ENCODE results near the gene ALDH4A1.

DNA sequence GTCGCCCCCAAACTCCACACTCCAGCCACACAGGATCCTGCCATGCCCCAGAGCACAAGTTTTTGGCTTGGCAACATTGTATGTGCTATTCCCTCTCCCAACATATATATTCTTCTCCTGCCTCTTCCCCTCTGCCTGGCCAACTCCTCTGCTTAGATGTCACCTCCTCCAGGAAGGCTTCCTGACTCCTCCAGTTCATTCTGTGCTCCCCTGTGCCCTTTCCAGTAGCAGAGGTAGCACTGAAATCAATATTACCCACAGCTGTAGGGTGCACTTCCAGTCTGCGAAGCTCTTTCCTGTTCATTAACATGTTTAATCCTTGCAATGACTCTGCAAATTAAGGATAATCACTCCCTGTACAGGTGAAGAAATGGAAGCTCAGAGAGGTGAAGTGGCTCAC is 21.2 kb downstream of the ALDH4A1 start:
- TF ChIP-seq, protein P1, sequence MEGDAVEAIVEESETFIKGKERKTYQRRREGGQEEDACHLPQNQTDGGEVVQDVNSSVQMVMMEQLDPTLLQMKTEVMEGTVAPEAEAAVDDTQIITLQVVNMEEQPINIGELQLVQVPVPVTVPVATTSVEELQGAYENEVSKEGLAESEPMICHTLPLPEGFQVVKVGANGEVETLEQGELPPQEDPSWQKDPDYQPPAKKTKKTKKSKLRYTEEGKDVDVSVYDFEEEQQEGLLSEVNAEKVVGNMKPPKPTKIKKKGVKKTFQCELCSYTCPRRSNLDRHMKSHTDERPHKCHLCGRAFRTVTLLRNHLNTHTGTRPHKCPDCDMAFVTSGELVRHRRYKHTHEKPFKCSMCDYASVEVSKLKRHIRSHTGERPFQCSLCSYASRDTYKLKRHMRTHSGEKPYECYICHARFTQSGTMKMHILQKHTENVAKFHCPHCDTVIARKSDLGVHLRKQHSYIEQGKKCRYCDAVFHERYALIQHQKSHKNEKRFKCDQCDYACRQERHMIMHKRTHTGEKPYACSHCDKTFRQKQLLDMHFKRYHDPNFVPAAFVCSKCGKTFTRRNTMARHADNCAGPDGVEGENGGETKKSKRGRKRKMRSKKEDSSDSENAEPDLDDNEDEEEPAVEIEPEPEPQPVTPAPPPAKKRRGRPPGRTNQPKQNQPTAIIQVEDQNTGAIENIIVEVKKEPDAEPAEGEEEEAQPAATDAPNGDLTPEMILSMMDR (IDR thresholded peaks at IDR 0.05): no peak
- TF ChIP-seq POLR2A (IDR thresholded peaks at IDR 0.05): no peak
